Pericardium fibroblast (primary cell): ENCODE data around the gene RNGTT. TPM values are rescaled to one million over a fixed set of nuclear protein-coding genes. Genes with fewer than 3 reads are reported as not detected.

Experiments used
- total RNA-seq: library from RNA; depleted of rRNA; stranded (reverse); fragments of >200 nt; gene quantifications from 2 replicates; pipeline ENCODE4 v1.2.3, GENCODE V29; 2015

Gene RNGTT
- 6.8 and 7.9 TPM in 2 replicates for total RNA-seq

DNA sequence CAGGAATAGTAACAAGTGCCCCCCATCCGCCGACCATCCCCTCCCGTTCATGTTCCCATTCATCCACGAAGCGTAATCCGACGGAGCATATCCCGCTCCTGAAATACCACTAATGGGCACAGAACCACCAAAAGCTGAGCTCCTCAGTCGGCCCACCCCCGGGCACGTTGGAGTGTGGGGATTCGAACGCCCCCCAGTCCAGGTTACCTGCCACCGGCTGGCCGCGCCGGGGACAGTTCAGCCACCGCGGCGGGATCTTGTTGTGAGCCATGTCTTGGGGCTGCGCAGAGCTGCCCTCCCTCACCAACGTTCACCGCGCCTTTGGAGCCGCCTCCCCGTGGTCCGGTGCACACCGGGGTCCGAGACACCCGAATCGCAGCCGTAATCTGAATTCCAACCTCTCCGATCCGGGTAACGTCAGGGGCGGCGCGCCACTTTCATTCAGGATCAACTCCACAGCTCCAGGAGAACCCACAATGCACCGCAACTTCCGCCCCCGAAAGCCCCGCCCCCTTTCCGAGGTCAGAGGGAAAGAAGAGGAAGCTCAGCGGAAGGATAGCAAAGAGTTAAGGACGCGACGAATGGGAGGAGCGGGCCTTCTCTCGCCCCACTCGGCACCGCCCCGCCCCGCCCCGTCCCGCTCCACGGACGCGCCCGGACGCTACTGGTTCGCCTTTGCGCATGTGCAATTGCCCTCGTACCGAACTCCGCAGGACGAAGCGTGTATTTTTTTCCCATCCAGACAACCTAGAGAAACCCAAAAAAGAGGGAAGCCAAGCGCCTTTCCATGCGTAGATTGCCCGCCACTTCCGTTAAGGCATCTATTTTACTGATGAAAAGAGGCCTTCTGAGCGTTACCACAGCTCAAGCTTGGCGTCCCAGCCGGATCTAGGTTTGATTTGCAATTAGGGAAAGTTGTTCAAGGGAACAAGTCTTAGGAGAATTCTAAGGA, at the start of gene RNGTT:
TSS of gene RNGTT (minus strand) at position 480 of the 952 bp plus-strand sequence. CDS start at position 271, 209 bp downstream.

Other genes starting within 250 kb of the RNGTT start
- gene PNRC1, start 117.1 kb upstream of the RNGTT start, total RNA-seq: 140 and 231 TPM in 2 replicates
- 0.51 and 0.58 TPM in 2 replicates for gene SRSF12, start 154.5 kb upstream of the RNGTT start, total RNA-seq
- gene PM20D2, start 182.4 kb upstream of the RNGTT start, total RNA-seq: 3.0 and 3.8 TPM in 2 replicates